NCI-H526 (cell line): ENCODE results near the gene SLX4IP.

Experiments used
- DNase-seq, 2 experiments: peaks; one replicate each; lab custom pipeline; 2025; lab: John Stamatoyannopoulos, UW

SLX4IP gene

GRCh38 chr20:10634683-10635411 lies 199.7 kb downstream of the SLX4IP start:
- no peak for DNase-seq

- no peak for DNase-seq
Observed at GRCh38 chr20:10635476-10636208, 200.5 kb downstream of the SLX4IP start.

- DNase-seq: no peak
Observed at GRCh38 chr20:10636326-10636818, 201.3 kb downstream of the SLX4IP start.

DNA sequence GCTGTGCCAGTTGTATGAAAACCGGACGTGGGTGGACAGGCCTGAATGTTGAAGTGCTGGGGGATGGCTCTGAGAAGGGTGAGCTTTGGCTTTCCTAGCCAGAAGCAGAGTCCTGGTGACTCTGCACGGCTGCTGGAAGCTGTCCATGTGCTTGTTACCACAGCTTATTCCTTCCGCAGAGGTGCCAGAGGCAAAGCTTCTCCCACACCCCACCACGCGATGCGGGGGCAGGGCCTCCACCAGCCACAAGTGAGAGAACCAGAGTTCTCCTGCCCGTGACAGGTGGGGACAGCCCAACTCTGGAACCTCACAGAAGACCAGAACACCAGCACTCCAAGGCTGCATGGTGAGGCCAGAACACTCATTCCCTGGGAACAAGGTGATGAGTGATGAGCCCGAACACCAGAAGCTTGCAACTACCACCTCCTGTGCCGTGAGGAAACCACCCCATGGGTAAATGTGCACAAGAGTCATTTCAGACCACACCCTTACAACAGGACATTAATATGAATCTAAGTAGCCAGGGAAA lies 202.0 kb downstream of the SLX4IP start:
- DNase-seq: no peak

DNA sequence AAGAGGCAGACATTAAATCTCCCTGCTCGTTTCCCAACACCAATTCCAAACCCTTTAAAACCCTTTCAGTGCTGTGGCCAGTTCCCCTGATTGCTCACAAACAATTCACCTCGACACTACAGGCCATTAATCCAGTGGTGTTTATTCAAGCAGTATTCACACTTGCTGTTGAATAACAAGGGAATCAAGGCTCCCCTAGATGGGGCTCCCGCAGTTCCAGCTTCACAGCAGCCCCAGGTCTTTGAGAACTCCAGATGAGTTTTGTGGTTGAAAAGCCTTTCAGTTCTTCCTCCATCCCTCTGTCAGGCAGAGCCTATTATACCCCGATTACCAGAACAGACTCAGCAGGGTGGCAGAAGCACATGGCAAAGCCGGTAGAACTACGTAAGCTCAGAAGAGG lies 202.5 kb downstream of the SLX4IP start:
- no peak for DNase-seq

GRCh38 chr20:10639077-10639736 lies 204.1 kb downstream of the SLX4IP start:
- DNase-seq: no peak

DNA sequence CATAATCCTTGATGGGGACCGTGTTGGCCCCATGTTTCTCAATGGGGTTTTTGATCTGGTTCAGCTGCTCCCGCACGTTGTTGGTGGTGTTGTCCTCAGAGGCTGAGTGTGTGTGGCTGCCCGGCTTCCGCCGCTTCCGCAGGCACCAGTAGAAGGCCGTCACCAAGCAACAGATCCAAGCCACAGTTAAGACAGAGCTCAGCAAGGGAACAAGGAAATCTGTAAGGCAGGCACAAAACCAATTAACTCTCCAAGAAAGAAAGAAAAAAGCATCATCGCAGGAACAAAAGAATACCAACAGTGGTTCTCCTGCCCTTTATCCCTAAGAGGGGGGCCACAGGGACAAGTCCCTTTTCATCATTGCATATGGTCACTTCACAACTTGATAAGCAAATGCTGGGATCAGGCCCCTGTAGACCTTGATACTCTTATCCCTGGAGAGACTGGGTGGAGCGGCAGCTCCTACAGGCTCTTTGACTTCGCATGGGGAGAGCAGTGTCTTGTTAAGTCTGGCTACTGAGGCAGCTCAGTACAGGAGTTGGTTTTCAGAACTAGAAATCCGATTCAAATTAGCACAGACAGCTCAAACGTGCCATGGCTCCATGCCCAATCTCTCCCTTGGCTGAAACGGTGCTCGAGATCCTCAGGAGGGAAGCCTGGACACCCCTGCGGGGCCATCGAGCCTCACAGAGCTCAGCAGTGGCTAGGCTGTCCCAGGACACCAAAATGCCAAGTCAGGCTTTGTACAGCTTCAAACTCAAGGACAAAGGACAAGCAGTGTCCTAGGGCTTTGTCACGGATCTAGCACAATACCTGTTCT lies 204.8 kb downstream of the SLX4IP start:
- DNase-seq: no peak

- no peak for DNase-seq
Observed at GRCh38 chr20:10640897-10641296, 205.8 kb downstream of the SLX4IP start.

DNA sequence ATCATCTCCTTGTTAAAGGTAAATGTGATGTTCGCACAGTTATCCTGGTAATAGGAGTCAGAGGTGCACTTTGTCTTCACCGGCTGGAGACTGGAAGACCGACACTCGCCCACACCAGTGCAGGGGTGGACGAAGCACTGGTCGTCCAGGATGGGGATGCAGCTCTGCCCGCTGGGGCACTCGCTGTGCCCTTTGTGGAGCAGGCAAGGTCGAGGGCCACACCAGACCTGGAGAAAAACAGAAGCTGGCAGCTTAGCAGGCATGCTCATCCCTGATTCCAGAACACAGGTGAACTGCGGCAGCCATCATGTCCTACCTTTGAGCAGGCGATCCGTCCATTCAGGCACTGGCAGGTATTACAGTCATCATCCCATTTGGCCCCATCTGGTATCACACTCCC lies 206.4 kb downstream of the SLX4IP start:
- no peak for DNase-seq

- no peak for DNase-seq
Observed at GRCh38 chr20:10641893-10642292, 206.8 kb downstream of the SLX4IP start.

DNA sequence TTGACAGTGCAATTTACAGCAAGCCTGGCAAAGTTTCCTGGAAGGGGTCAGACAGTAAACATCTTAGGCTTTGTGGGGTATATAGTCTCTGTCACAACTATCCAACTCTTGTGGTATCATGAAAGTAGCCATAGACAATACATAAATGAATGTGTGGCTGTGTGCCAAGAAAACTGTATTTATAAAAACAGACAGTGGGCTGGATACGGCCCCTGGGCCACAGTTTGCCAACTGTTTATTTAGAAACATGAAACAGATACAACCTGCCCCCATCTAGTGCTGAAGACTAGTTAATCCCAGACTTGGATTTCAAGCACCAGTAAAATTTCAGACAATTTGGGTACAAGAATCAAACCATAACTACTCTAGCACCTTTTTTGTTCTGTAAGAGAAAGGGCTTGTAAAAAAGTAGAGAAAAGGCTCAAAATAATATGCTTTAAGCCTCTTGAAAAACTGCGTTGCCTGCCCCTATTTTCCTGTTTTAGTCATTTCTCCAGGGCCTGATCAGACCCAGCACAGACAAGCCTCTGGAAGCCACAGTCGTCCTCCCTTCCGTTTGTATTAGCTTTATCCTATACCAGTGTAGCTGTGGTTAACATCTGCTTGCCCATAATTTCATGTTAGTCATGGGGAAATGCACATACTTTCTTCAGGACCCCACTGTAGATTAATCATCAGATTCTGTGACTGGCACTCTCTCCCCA lies 207.9 kb downstream of the SLX4IP start:
- DNase-seq: no peak

DNA sequence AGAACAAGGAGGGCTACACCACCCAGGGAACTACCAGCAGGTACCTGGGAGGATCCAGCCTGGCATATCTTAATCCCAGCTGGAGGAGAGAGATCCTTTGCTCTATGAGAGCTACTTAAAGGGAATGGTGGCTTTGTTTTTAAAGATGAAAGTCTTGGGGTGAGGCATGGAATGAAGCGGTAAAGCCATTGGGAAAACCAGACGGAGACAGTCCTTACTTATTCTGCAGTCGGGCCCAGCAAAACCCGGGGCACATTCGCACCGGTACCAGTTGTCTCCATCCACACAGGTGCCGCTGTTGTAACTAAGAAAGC lies 208.4 kb downstream of the SLX4IP start:
- no peak for DNase-seq

DNA sequence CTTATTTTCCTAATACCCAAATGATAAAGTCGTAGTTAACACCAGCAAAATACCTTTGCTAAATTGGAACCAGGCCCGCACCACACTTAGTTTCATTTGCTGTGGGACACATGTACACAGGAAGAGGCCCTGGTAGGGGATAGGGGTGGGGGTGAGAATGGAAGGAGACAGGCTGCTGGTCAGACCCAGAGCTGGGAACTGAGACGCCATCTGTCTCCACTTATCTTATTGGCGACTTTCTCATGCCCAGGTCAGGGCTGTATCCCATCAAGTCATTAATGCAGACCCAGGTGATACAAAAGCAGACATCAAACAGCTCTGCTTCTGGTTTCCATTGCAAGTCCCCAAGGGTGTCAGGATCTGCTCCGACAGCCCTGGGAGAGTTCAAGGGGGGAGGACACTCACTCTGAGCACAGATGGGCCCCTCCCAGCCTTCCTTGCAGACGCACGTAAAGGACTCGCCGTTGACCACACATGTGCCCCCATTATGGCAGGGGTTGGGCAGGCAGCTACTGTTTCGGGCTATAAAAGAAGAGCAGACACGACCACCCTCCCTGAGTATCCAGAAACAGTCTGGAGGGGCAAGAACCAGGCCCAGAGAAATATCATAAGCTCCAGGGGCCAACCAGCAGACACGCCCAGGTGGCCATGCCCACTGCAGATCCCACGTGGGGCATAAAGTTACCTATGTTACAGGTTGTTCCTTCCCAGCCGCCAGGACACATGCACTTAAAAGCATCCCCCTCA lies 209.5 kb downstream of the SLX4IP start:
- DNase-seq: no peak

DNA sequence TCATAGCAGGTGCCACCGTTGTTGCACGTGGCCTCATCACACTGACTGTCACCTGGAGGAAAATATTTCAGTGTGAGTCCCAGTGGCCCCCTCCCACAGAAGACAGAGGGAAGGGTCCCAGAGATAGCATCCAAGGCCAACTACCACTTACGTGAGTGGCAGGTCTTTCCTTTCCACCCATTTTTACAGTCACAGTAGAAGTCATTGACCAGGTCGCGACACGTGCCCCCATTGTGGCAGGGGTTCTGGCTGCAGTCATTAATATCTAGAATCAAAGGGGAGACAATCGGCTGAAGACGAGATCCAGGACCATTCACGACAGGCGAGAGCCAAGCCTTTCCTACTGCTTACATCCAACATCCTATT lies 210.1 kb downstream of the SLX4IP start:
- DNase-seq: no peak

GRCh38 chr20:10646006-10646405 lies 210.9 kb downstream of the SLX4IP start:
- DNase-seq: no peak

GRCh38 chr20:10646886-10647420 lies 211.8 kb downstream of the SLX4IP start:
- no peak for DNase-seq

DNA sequence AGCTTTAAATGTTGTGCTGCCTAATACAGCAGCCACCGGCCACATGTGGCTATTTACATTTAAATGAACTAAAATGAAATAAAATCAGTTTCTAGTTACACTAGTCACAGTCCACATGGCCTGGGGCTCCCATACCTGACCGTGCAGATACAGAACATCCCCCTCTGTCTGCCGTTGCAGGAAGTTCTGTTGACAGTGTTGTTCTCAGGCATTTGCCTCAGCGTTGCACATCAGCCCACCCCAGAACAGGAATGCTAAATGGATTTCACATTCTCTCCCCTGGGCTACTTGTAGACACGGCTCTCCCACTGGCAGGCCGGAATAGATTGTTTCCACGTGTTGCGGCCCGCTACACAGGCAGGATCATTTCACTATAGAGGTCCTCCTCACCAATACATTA lies 212.4 kb downstream of the SLX4IP start:
- peak in 1 of 2 experiments; percentile 30 for DNase-seq

- DNase-seq: no peak
Observed at GRCh38 chr20:10647909-10648308, 212.8 kb downstream of the SLX4IP start.

DNA sequence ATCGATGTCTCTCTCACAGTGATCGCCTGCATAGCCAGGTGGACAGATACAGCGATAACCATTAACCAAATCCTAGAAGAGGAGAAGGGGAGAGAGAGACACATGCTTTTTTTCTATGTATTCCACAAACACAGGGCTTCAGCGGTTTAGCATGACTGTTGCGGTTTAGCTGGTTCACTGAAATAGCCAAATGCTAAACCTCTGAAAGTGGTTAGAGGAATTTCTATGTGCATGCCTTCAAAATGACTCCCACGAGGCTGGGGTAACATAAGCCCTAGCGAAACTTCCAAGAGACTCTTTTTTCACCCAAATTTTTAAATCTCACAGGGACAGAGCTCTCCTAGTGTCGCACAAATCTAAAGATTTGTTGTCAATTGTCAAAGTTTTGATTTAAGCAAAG lies 213.5 kb downstream of the SLX4IP start:
- no peak for DNase-seq

DNA sequence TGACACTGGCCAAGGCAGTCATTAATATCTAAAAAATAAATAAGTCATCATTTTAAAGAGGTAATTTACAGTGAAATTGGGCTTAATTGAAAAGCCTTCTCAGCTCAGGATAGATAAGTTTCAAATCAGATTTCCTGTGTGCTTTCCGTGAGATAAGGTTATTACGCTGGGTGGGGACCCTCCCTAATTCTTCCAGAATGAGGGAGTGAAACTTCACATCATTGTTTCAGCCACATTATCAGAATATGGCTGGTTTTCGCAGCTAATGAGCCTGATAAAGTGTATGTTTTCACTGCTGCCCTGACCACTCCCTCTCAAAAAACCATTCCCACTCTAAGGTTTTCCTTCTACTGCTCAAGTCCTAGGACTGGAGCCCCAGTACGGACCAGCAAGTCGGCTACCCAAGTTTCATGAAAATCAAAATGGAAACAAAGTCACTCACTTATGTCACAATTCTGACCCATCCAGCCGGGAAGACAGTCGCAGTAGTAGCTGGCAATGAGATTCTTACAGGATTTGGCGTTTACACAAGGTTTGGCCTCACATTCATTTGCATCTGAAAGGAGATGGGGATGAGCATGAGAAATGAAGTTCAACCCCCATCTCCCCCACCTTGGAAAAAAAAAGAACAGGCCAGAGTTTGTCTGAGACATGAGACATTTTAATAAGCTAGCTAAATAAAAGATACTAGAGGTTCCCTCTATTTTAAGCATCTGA lies 214.1 kb downstream of the SLX4IP start:
- DNase-seq: no peak
